ENCODE data around the gene AGRP.

The AGRP gene

GRCh38 chr16:67506468-67506867, 23.1 kb upstream of the AGRP start:
- H3K4me3 ChIP-seq (ENCODE audit: low read depth in 1 of 2, low read length in 2 of 2) = no peak overlapping the region
- no peaks in the 10 kb centered on the region for H3K79me2 ChIP-seq (ENCODE audit: insufficient read depth, low read length)

DNA sequence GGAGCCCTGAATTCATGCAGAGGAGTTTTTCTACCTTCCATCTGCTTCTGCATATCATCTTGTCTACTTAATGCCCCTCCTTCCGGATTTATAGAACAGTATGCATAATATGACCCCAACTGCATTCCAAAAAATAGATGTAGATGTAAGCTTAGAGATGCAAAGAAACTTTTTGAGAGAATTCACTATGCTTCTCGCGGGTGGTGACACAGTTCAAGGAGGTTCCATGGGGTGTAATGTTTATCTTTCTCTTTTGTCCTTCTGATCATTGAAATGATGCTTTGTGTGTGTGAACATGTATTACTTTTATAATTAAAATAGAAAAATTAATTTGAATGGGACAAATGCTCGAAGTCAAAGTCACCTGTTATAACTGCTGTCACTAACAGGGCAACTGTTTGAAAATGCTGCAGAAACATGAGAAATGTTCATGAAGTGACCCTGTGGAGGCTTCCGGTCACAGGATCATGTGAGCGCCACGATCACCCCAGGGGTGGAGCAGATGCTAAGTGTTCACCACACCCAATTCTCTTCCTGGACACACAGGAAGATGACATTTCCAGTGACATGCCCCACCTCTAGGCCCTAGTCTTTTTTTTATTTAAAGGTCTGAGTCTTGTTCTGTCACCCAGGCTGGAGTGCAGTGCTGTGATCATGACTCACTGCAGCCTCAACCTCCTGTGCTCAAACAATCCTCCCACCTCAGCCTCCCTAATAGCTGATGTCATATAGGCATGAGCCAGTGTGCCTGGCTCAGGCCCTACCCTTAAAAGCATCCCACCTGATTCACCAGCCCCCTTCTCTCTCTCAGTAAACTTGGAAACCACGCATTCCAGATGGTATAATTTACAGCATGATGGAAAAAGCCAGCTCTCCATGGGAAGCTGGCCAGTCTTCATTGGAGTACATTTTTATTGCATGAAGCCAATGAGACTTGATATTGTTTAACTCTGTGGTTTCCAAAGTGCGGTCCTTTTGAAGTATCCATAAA, 21.0 kb upstream of the AGRP start:
- Histone ChIP-seq H3K4me2 (ENCODE audit: insufficient read depth, low read length) (no peak overlapping the region), H3K9me3 (ENCODE audit: insufficient read depth, low read length, severe bottlenecking) (no peaks in the 10 kb centered on the region), H3K4me1 (ENCODE audit: insufficient read depth, low read length) (0 out of 2 replicates have a peak, but pooled peaks cover 2% of the 10 kb centered on the region), H4K20me1 (ENCODE audit: insufficient read depth, low read length) (no peaks in the 10 kb centered on the region), H2AFZ (ENCODE audit: low read depth, low read length) (no peak overlapping the region), H3K27ac (ENCODE audit: low read length) (no peak overlapping the region), H3K4me3 (ENCODE audit: low read depth in 1 of 2, low read length in 2 of 2) (no peak overlapping the region), H3K9ac (ENCODE audit: low read depth, low read length) (no peak overlapping the region), H3K36me3 (ENCODE audit: insufficient read depth, low read length) (0 out of 2 replicates have a peak, but pooled peaks cover 2% of the 10 kb centered on the region), H3K27me3 (ENCODE audit: insufficient read depth, low read length, poor library complexity) (no peaks in the 10 kb centered on the region), H3K79me2 (ENCODE audit: insufficient read depth, low read length) (no peaks in the 10 kb centered on the region)
- ATAC-seq (ENCODE audit: insufficient read depth, low read depth) (no peak), DNase-seq (no peak)
- TF ChIP-seq CTCF (IDR thresholded peaks at IDR 0.05; ENCODE audit: borderline replicate concordance, extremely low read depth, low read length, poor library complexity, severe bottlenecking) (no peak), EZH2 (IDR thresholded peaks at IDR 0.05; ENCODE audit: borderline replicate concordance, low read depth, low read length, severe bottlenecking) (no peak)

More at GRCh38 chr16:67506468-67506867, 23.1 kb upstream of the AGRP start:
- H3K9ac ChIP-seq (ENCODE audit: low read depth, low read length) = no peak overlapping the region
- no peaks in the 10 kb centered on the region for H3K9me3 ChIP-seq (ENCODE audit: insufficient read depth, low read length, severe bottlenecking)
- no peaks in the 10 kb centered on the region for H3K27me3 ChIP-seq (ENCODE audit: insufficient read depth, low read length, poor library complexity)
- TF ChIP-seq EZH2 (IDR thresholded peaks at IDR 0.05; ENCODE audit: borderline replicate concordance, low read depth, low read length, severe bottlenecking) = no peak
- TF ChIP-seq CTCF (IDR thresholded peaks at IDR 0.05; ENCODE audit: borderline replicate concordance, extremely low read depth, low read length, poor library complexity, severe bottlenecking) = no peak
- H4K20me1 ChIP-seq (ENCODE audit: insufficient read depth, low read length) = no peaks in the 10 kb centered on the region
- no peak overlapping the region for H3K27ac ChIP-seq (ENCODE audit: low read length)
- DNase-seq = no peak
- H3K4me1 ChIP-seq (ENCODE audit: insufficient read depth, low read length) = 0 out of 2 replicates have a peak, but pooled peaks cover 2% of the 10 kb centered on the region
- no peak overlapping the region for H3K4me2 ChIP-seq (ENCODE audit: insufficient read depth, low read length)
- ATAC-seq (ENCODE audit: insufficient read depth, low read depth) = no peak
- no peaks in the 10 kb centered on the region for H3K36me3 ChIP-seq (ENCODE audit: insufficient read depth, low read length)
- H2AFZ ChIP-seq (ENCODE audit: low read depth, low read length) = no peak overlapping the region

- no peak overlapping the region for H2AFZ ChIP-seq (ENCODE audit: low read depth, low read length)
- H3K4me2 ChIP-seq (ENCODE audit: insufficient read depth, low read length) = no peak overlapping the region
- H3K9ac ChIP-seq (ENCODE audit: low read depth, low read length) = no peak overlapping the region
- no peak for TF ChIP-seq CTCF (IDR thresholded peaks at IDR 0.05; ENCODE audit: borderline replicate concordance, extremely low read depth, low read length, poor library complexity, severe bottlenecking)
- no peak for TF ChIP-seq EZH2 (IDR thresholded peaks at IDR 0.05; ENCODE audit: borderline replicate concordance, low read depth, low read length, severe bottlenecking)
- no peaks in the 10 kb centered on the region for H4K20me1 ChIP-seq (ENCODE audit: insufficient read depth, low read length)
- no peaks in the 10 kb centered on the region for H3K27me3 ChIP-seq (ENCODE audit: insufficient read depth, low read length, poor library complexity)
- no peaks in the 10 kb centered on the region for H3K9me3 ChIP-seq (ENCODE audit: insufficient read depth, low read length, severe bottlenecking)
- H3K4me3 ChIP-seq (ENCODE audit: low read depth in 1 of 2, low read length in 2 of 2) = no peak overlapping the region
- H3K36me3 ChIP-seq (ENCODE audit: insufficient read depth, low read length) = peaks cover 17% of the 10 kb centered on the region
- ATAC-seq (ENCODE audit: insufficient read depth, low read depth) = no peak
- H3K4me1 ChIP-seq (ENCODE audit: insufficient read depth, low read length) = no peaks in the 10 kb centered on the region
- H3K27ac ChIP-seq (ENCODE audit: low read length) = no peak overlapping the region
- DNase-seq = no peak
- H3K79me2 ChIP-seq (ENCODE audit: insufficient read depth, low read length) = no peaks in the 10 kb centered on the region
These were observed 15.8 kb upstream of the AGRP start for GRCh38 chr16:67499106-67499505.
